CD4-positive, alpha-beta T cell treated with Interleukin-15 for 1 hour (primary cell): ENCODE measurements around the gene FAM219B.
A peak's percentile ranks its signal among the peaks of the same experiment; 100 is the strongest.

Experiments
- DNase-seq: peaks from one replicate; pipeline ENCODE4 v3.0.0-alpha.2; 2020

The FAM219B gene

GRCh38 chr15:74872702-74873035 is 34.0 kb downstream of the FAM219B start:
- no peak for DNase-seq

- DNase-seq: no peak
Measured at GRCh38 chr15:74870436-74871215, 36.0 kb downstream of the FAM219B start.

- DNase-seq: peak; percentile 52
Measured at GRCh38 chr15:74869726-74870407, 36.8 kb downstream of the FAM219B start.

GRCh38 chr15:74869372-74869725 is 37.3 kb downstream of the FAM219B start:
- DNase-seq: no peak

- DNase-seq: no peak
Measured at GRCh38 chr15:74868059-74868458, 38.6 kb downstream of the FAM219B start.

GRCh38 chr15:74867466-74868038 is 39.1 kb downstream of the FAM219B start:
- no peak for DNase-seq

- DNase-seq: no peak
Measured at GRCh38 chr15:74866090-74866489, 40.6 kb downstream of the FAM219B start.

- DNase-seq: no peak
Measured at GRCh38 chr15:74865316-74865715, 41.3 kb downstream of the FAM219B start.

- DNase-seq: no peak
Measured at GRCh38 chr15:74864296-74864695, 42.4 kb downstream of the FAM219B start.

- DNase-seq: no peak
Measured at GRCh38 chr15:74863239-74864056, 43.2 kb downstream of the FAM219B start.

GRCh38 chr15:74858369-74858740 is 48.3 kb downstream of the FAM219B start:
- DNase-seq: no peak

- no peak for DNase-seq
Measured at GRCh38 chr15:74857671-74858368, 48.8 kb downstream of the FAM219B start.

GRCh38 chr15:74857082-74857655 is 49.5 kb downstream of the FAM219B start:
- no peak for DNase-seq

- no peak for DNase-seq
Measured at GRCh38 chr15:74856537-74856936, 50.1 kb downstream of the FAM219B start.

GRCh38 chr15:74855857-74856256 is 50.8 kb downstream of the FAM219B start:
- DNase-seq: no peak

GRCh38 chr15:74854453-74855022 is 52.1 kb downstream of the FAM219B start:
- DNase-seq: no peak

GRCh38 chr15:74851960-74852359 is 54.7 kb downstream of the FAM219B start:
- DNase-seq: no peak

- no peak for DNase-seq
Measured at GRCh38 chr15:74850393-74850792, 56.3 kb downstream of the FAM219B start.
